HG02759 (cell line): ENCODE data around the gene PARP15.
"Not testable (repeated sequence)": the region's sequence is repeated elsewhere in the genome, so short reads cannot be mapped to it uniquely, and the experiment has no call there.

ENCODE experiments used
- ATAC-seq: cut with Tn5 transposase; IDR thresholded peaks from one replicate; pipeline ENCODE4 v1.9.1; 2021; ENCODE audit warnings: mild to moderate bottlenecking, moderate library complexity; ENCODE audit not compliant: unreplicated experiment

PARP15 gene

GRCh38 chr3:122577409-122578031 is at the start of gene PARP15:
Gene PARP15, plus strand, starts transcription at chr3:122577650. Its CDS starts 18 bp downstream, at chr3:122577668.
- no peak for ATAC-seq

- ATAC-seq: no peak
Observed at GRCh38 chr3:122530164-122530563, 47.3 kb upstream of the PARP15 start.

- peak; percentile 9 for ATAC-seq
Observed at GRCh38 chr3:122533480-122533879, 44.0 kb upstream of the PARP15 start.

GRCh38 chr3:122533931-122534334 is 43.5 kb upstream of the PARP15 start:
- peak; percentile 100 for ATAC-seq

GRCh38 chr3:122535964-122536631 is 41.4 kb upstream of the PARP15 start:
- ATAC-seq: no peak

GRCh38 chr3:122536632-122537001 is 40.8 kb upstream of the PARP15 start:
- ATAC-seq: no peak

- no peak for ATAC-seq
Observed at GRCh38 chr3:122538956-122539490, 38.4 kb upstream of the PARP15 start.

GRCh38 chr3:122546151-122546550 is 31.3 kb upstream of the PARP15 start:
- no peak for ATAC-seq

- no peak for ATAC-seq
Observed at GRCh38 chr3:122548076-122548475, 29.4 kb upstream of the PARP15 start.

- no peak for ATAC-seq
Observed at GRCh38 chr3:122548619-122549018, 28.8 kb upstream of the PARP15 start.

GRCh38 chr3:122553171-122553570 is 24.3 kb upstream of the PARP15 start:
- no peak for ATAC-seq

- no peak for ATAC-seq
Observed at GRCh38 chr3:122555275-122556071, 22.0 kb upstream of the PARP15 start.

- no peak for ATAC-seq
Observed at GRCh38 chr3:122557356-122557755, 20.1 kb upstream of the PARP15 start.

- no peak for ATAC-seq
Observed at GRCh38 chr3:122558605-122559004, 18.8 kb upstream of the PARP15 start.

- no peak for ATAC-seq
Observed at GRCh38 chr3:122559906-122560305, 17.5 kb upstream of the PARP15 start.

GRCh38 chr3:122560680-122561079 is 16.8 kb upstream of the PARP15 start:
- ATAC-seq: no peak

- no peak for ATAC-seq
Observed at GRCh38 chr3:122562923-122563716, 14.3 kb upstream of the PARP15 start.

GRCh38 chr3:122563717-122564025 is 13.8 kb upstream of the PARP15 start:
- peak; percentile 27 for ATAC-seq

GRCh38 chr3:122564155-122564912 is 13.1 kb upstream of the PARP15 start, which contains the start of the genes DTX3L and PARP9:
Gene DTX3L, plus strand, starts transcription at chr3:122564338. Its CDS starts 89 bp downstream, at chr3:122564427.
Gene PARP9, minus strand, starts transcription at chr3:122564300. Its CDS starts 4,680 bp downstream, at chr3:122559620.
- ATAC-seq: peak; percentile 77

GRCh38 chr3:122568131-122568530 is 9.3 kb upstream of the PARP15 start:
- ATAC-seq: not testable (repeated sequence)
